Measurements from ENCODE around the gene PWWP3B.
"Not testable (repeated sequence)": the region's sequence is repeated elsewhere in the genome, so short reads cannot be mapped to it uniquely, and the experiment has no call there.

Gene PWWP3B

GRCh38 chrX:106168107-106168506 is at the start of gene PWWP3B:
TSS of gene PWWP3B (plus strand) at chrX:106168305. CDS start at chrX:106205433, 37,128 bp downstream.
- DNase-seq (ENCODE audit: low spot score) = no peak

- no peak for DNase-seq (ENCODE audit: low spot score)
These were observed 29.1 kb upstream of the PWWP3B start for GRCh38 chrX:106139048-106139447.

- no peak for DNase-seq (ENCODE audit: low spot score)
These were observed 23.1 kb upstream of the PWWP3B start for GRCh38 chrX:106144755-106145639.

GRCh38 chrX:106150701-106151100 is 17.4 kb upstream of the PWWP3B start:
- no peak for DNase-seq (ENCODE audit: low spot score)

GRCh38 chrX:106159861-106160282 is 8.2 kb upstream of the PWWP3B start:
- no peak for DNase-seq (ENCODE audit: low spot score)

GRCh38 chrX:106170318-106170717 is 2.2 kb downstream of the PWWP3B start:
- peak; percentile 17 for DNase-seq (ENCODE audit: low spot score)

GRCh38 chrX:106171293-106171820 is 3.3 kb downstream of the PWWP3B start:
- no peak for DNase-seq (ENCODE audit: low spot score)

- DNase-seq (ENCODE audit: low spot score) = no peak
These were observed 9.2 kb downstream of the PWWP3B start for GRCh38 chrX:106177106-106177981.

GRCh38 chrX:106177982-106178321 is 9.8 kb downstream of the PWWP3B start:
- DNase-seq (ENCODE audit: low spot score) = no peak

GRCh38 chrX:106178826-106179225 is 10.7 kb downstream of the PWWP3B start:
- no peak for DNase-seq (ENCODE audit: low spot score)

GRCh38 chrX:106183685-106184084 is 15.6 kb downstream of the PWWP3B start:
- DNase-seq (ENCODE audit: low spot score) = not testable (repeated sequence)

GRCh38 chrX:106201502-106202178 is 33.5 kb downstream of the PWWP3B start:
- DNase-seq (ENCODE audit: low spot score) = no peak

- no peak for DNase-seq (ENCODE audit: low spot score)
These were observed 35.2 kb downstream of the PWWP3B start for GRCh38 chrX:106203315-106203714.

GRCh38 chrX:106208154-106208553 is 40.0 kb downstream of the PWWP3B start:
- DNase-seq (ENCODE audit: low spot score) = no peak
